Muscle layer of colon (tissue), 2 donors: ENCODE results near the gene LRCH1.

Experiments used
- H3K27ac ChIP-seq: one replicate; pipeline ENCODE4 v1.7.0; 2013; ENCODE audit warnings: low read depth, mild to moderate bottlenecking, low read length, moderate library complexity
- H3K27me3 ChIP-seq, 2 donors: one replicate each; pipeline ENCODE4 v1.7.0; 2013; ENCODE audit warnings: low read length in 2 of 2, mild to moderate bottlenecking in 2 of 2; ENCODE audit not compliant: insufficient read depth in 2 of 2, control insufficient read depth in 1 of 2
- H3K36me3 ChIP-seq: one replicate; pipeline ENCODE4 v1.7.0; 2013; ENCODE audit warnings: mild to moderate bottlenecking, low read length; ENCODE audit not compliant: insufficient read depth
- H3K4me1 ChIP-seq: one replicate; pipeline ENCODE4 v1.7.0; 2013; ENCODE audit warnings: mild to moderate bottlenecking, low read length; ENCODE audit not compliant: insufficient read depth
- H3K4me3 ChIP-seq, 2 donors: one replicate each; pipeline ENCODE4 v1.7.0; 2013; ENCODE audit warnings: low read length in 2 of 2, low read depth in 1 of 2, mild to moderate bottlenecking in 1 of 2, moderate library complexity in 1 of 2
- H3K9ac ChIP-seq: one replicate; pipeline ENCODE4 v1.7.0; 2013; ENCODE audit warnings: low read length
- H3K9me3 ChIP-seq: one replicate; pipeline ENCODE4 v1.7.0; 2013; ENCODE audit warnings: mild to moderate bottlenecking, low read length
- donor health status: abdominal sarcoma.
- donor health status: Adenocarcinoma of cecum.

LRCH1 gene

DNA sequence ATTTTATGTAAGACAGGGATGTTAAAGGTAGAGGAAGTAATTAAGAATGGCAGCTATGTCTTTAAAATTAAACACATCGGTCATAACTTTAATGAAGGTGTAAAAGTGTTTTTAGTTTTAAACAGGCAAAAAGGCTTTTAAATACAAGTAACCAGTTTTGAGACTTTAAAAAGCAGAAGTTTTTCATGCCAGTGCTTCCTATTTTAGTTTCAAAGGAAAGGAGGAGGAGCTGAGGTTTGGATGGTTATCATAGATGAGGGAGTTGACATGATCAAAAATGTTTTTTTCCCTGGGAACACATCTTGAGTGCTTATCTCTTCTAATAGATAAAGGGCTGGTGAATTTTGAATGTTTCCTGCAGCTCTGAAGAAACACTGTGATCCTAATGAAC is 42.9 kb downstream of the LRCH1 start:
- Histone ChIP-seq H3K4me1 (peaks cover 60% of the 10 kb centered on the region), H3K27me3 (no peaks in the 10 kb centered on the region), H3K4me3 (no peak overlapping the region), H3K9me3 (no peaks in the 10 kb centered on the region), H3K27ac (peak overlapping the region; percentile 47), H3K36me3 (no peaks in the 10 kb centered on the region), H3K9ac (no peak overlapping the region)

DNA sequence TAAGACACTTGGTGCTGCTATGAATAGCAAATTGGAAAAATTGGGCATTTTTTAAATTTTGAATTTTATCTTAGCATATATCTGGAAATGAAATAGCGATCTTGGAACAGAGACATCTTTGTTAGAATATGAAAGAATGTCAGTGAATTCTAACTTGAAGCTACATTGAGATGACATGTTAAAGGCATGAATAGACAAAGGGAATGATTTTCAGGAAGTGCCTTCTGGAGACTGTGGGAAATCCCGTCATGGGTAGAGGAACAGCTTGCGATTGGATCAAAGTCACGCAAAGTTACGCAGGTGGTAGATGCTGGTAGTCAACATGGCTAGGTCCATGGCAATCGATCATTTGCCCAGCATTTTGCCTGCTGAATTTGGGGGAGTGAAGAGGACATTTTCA is 43.5 kb downstream of the LRCH1 start:
- Histone ChIP-seq H3K36me3 (no peaks in the 10 kb centered on the region), H3K9ac (no peak overlapping the region), H3K4me1 (peaks cover 64% of the 10 kb centered on the region), H3K4me3 (no peak overlapping the region), H3K27ac (peak overlapping the region; percentile 47), H3K27me3 (no peaks in the 10 kb centered on the region), H3K9me3 (no peaks in the 10 kb centered on the region)

- Histone ChIP-seq H3K4me1 (peaks cover 66% of the 10 kb centered on the region), H3K4me3 (no peak overlapping the region), H3K9ac (no peak overlapping the region), H3K27ac (no peak overlapping the region), H3K9me3 (no peaks in the 10 kb centered on the region), H3K27me3 (no peaks in the 10 kb centered on the region), H3K36me3 (no peaks in the 10 kb centered on the region)
Observed at GRCh38 chr13:46598140-46598819, 45.3 kb downstream of the LRCH1 start.

GRCh38 chr13:46598820-46599180 is 45.8 kb downstream of the LRCH1 start:
- Histone ChIP-seq H3K9ac (no peak overlapping the region), H3K27me3 (no peaks in the 10 kb centered on the region), H3K9me3 (no peaks in the 10 kb centered on the region), H3K4me3 (no peak overlapping the region), H3K36me3 (no peaks in the 10 kb centered on the region), H3K27ac (no peak overlapping the region), H3K4me1 (peaks cover 63% of the 10 kb centered on the region)

DNA sequence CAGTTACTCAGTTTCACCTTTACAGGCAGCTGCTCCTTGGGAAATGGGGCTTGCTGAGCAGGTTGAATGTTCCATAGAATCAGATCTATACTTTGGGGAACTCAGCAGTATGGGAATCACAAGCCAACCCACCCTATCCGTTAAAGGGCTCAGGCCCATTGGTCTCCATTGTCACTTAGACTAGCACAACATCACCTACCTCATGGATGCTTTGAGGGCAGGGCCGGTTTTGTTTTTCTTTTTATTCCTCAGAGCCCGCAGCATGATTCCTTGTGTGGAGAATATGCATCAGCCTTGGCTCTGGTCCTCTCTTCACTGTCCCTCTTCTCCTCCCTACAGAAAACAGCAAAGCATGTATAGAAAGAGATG is 48.0 kb downstream of the LRCH1 start:
- Histone ChIP-seq H3K4me3 (no peak overlapping the region), H3K9me3 (no peaks in the 10 kb centered on the region), H3K4me1 (peaks cover 63% of the 10 kb centered on the region), H3K27me3 (no peaks in the 10 kb centered on the region), H3K9ac (no peak overlapping the region), H3K27ac (no peak overlapping the region), H3K36me3 (no peaks in the 10 kb centered on the region)

DNA sequence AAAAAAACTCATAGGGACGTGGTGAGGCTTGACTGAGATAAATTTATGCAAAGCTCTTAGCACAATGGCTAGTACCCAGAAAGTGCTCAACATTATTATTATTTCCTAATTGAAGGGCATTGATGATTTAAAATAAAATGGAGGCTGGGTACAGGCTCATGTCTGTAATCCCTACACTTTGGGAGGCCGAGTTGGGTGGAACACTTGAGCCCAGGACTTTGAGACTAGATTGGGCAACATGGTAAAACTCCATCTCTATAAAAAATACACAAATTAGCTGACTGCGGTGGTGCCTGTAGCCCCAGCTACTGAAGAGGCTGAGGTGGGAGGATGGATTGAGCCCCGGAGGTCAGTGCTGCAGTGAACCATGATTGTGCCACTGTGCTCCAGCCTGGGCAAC is 49.6 kb downstream of the LRCH1 start:
- H3K27ac ChIP-seq, result no peak overlapping the region
- H3K36me3 ChIP-seq, result no peaks in the 10 kb centered on the region
- H3K9ac ChIP-seq, result no peak overlapping the region
- no peaks in the 10 kb centered on the region for H3K27me3 ChIP-seq
- H3K9me3 ChIP-seq, result no peaks in the 10 kb centered on the region
- peaks cover 61% of the 10 kb centered on the region for H3K4me1 ChIP-seq
- H3K4me3 ChIP-seq, result no peak overlapping the region

- Histone ChIP-seq H3K27ac (peak overlapping the region; percentile 7), H3K9ac (no peak overlapping the region), H3K36me3 (no peaks in the 10 kb centered on the region), H3K4me3 (no peak overlapping the region), H3K9me3 (no peaks in the 10 kb centered on the region), H3K27me3 (no peaks in the 10 kb centered on the region), H3K4me1 (peaks cover 65% of the 10 kb centered on the region)
Observed at GRCh38 chr13:46603165-46603603, 50.2 kb downstream of the LRCH1 start.

- H3K4me1 ChIP-seq, result peaks cover 73% of the 10 kb centered on the region
- H3K4me3 ChIP-seq, result no peak overlapping the region
- H3K27ac ChIP-seq, result peak overlapping the region; percentile 16
Observed at GRCh38 chr13:46604226-46604990, 51.4 kb downstream of the LRCH1 start.

GRCh38 chr13:46605076-46605824 is 52.3 kb downstream of the LRCH1 start:
- Histone ChIP-seq H3K36me3 (no peaks in the 10 kb centered on the region), H3K27me3 (no peaks in the 10 kb centered on the region), H3K4me3 (no peak overlapping the region), H3K9me3 (no peaks in the 10 kb centered on the region), H3K9ac (no peak overlapping the region), H3K4me1 (peaks cover 70% of the 10 kb centered on the region), H3K27ac (no peak overlapping the region)

More at GRCh38 chr13:46604226-46604990, 51.4 kb downstream of the LRCH1 start:
- Histone ChIP-seq H3K27me3 (no peaks in the 10 kb centered on the region), H3K9ac (no peak overlapping the region), H3K36me3 (no peaks in the 10 kb centered on the region), H3K9me3 (no peaks in the 10 kb centered on the region)

DNA sequence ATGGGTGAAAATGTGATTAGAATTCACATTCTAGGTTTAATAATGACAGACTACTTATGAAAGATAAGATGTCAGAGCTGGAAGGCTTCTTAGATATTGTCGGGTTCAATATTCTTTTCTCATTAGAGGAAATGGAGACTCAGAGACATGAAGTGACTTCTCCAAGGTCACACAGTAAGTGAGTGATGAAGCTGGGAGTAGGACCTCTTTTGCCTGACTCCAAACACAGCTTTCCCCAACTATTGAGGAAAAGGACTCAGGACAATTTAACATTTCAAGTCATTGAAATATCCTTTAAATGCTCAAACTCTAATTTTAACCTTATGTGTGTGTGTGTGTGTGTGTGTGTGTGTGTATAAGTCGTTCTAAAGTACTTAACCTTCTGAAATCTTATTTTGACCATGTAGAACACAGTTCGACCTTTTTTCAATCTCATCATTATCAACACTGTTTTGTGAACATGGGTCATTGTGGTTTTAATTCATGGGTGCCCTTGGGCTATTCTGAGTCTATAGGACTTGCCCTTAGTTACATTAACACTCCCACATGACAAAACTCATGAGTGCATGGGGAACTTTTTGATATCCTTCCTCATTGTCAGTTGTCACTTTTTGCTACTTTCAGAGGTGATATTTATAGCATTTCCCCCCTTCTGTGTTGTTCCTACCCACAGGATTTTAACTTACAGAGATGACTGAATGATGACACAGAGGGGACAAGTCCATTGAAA is 53.0 kb downstream of the LRCH1 start:
- Histone ChIP-seq H3K9ac (no peak overlapping the region), H3K4me1 (peaks cover 63% of the 10 kb centered on the region), H3K27ac (no peak overlapping the region), H3K27me3 (no peaks in the 10 kb centered on the region), H3K36me3 (no peaks in the 10 kb centered on the region), H3K9me3 (no peaks in the 10 kb centered on the region), H3K4me3 (no peak overlapping the region)

DNA sequence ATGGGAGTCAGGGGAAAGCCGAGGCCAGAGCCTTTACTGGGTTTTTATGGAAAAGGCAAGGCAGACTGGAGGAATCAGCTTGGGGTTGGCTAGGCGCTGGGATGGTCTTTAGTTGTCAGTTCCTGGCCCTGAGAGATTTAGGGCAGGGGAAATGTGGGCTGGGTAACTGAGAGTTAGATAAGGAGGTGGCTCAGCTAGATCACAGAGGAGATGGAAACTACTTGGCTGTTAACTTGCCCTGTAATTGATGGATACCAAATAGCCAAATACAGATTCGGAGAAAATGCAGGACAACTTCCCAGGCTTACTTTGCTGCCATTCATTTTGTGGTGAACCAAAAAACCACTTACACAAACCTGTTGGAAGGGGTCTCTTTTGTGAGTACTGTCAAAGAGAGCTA is 54.0 kb downstream of the LRCH1 start:
- no peak overlapping the region for H3K27ac ChIP-seq
- no peaks in the 10 kb centered on the region for H3K36me3 ChIP-seq
- no peak overlapping the region for H3K4me3 ChIP-seq
- no peak overlapping the region for H3K9ac ChIP-seq
- no peaks in the 10 kb centered on the region for H3K9me3 ChIP-seq
- H3K27me3 ChIP-seq, result no peaks in the 10 kb centered on the region
- peaks cover 55% of the 10 kb centered on the region for H3K4me1 ChIP-seq
